ENCODE data around the gene LY9. TPM values are rescaled to one million over a fixed set of nuclear protein-coding genes. Genes with fewer than 3 reads are reported as not detected.
"Not testable (repeated sequence)": the region's sequence is repeated elsewhere in the genome, so short reads cannot be mapped to it uniquely, and the experiment has no call there.

The LY9 gene
- polyA plus RNA-seq, 2 of the 4 experiments (the other 2 are of a cell fraction) = 0.05 to 0.19 TPM

DNA sequence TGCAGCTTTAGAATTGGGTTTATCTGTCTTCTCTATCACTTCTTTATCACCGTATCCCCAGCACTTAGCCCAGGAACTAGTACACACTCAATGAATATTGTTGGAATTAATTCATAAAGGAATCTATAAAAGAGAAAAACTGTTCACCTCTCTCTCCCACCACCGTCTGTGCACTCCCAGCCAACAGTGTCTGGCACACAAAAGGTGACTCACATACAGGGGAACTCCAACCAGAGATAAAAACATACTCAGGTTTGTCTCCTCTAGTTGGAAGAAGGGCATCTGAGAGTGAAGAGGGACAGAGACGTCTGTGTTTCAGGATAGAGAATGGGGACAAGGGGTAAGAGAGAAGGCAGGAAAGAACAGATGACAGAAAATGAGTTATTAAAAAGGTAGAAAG is 79.0 kb downstream of the LY9 start:
- FAIRE-seq = no peak
- peak; percentile 54 to 82; a peak in 4 of 6 replicates for ATAC-seq
- Histone ChIP-seq H3K4me3 (no peak overlapping the region), H3K4me2 (no peak overlapping the region), H3K4me1 (no peaks in the 10 kb centered on the region), H3K9me3 (no peaks in the 10 kb centered on the region), H3K27ac (0 out of 6 replicates have a peak overlapping the region, but pooled peaks of 1 of the 2 experiments have one; percentile 20)
- DNase-seq (ENCODE audit: low read depth in 1 of 2, low spot score in 1 of 2) = peak in 1 of 2 experiments; percentile 17
- no peak for TF ChIP-seq EHF (CRISPR knock-in tag; IDR thresholded peaks at IDR 0.05)
- ChIA-PET POLR2A (no interaction called here), CTCF (interaction anchor here (2.4 kb wide), 1 partner anchor 147 kb away, joined by 5 read pairs; no protein-coding TSS in a partner anchor)
- WGBS (ENCODE audit: missing lambda C conversion rate) = 29% methylated on average over 3 of the region's 3 CpGs

- H3K27ac ChIP-seq; CTCF ChIA-PET; H3K9me3 ChIP-seq; DNase-seq (ENCODE audit: low read depth in 1 of 2, low spot score in 1 of 2); H3K4me3 ChIP-seq; H3K4me1 ChIP-seq; FAIRE-seq; H3K4me2 ChIP-seq; POLR2A ChIA-PET; ATAC-seq: not testable (repeated sequence)
- WGBS (ENCODE audit: missing lambda C conversion rate) = 61% methylated on average over 4 of the region's 4 CpGs
Observed at GRCh38 chr1:160875591-160875990, 79.6 kb downstream of the LY9 start.

GRCh38 chr1:160876311-160876710 is 80.3 kb downstream of the LY9 start:
- FAIRE-seq = no peak
- 79% methylated on average over 5 of the region's 5 CpGs for WGBS (ENCODE audit: missing lambda C conversion rate)
- no peak overlapping the region for H3K27ac ChIP-seq
- H3K4me2 ChIP-seq = no peak overlapping the region
- no peaks in the 10 kb centered on the region for H3K9me3 ChIP-seq
- H3K4me3 ChIP-seq = no peak overlapping the region
- H3K4me1 ChIP-seq = no peaks in the 10 kb centered on the region
- ATAC-seq = no peak
- ChIA-PET POLR2A (no interaction called here), CTCF (no interaction called here)
- DNase-seq (ENCODE audit: low read depth in 1 of 2, low spot score in 1 of 2) = no peak
- no peak for TF ChIP-seq SMC3 (IDR thresholded peaks at IDR 0.05)
- no peak for TF ChIP-seq SREBF2 (IDR thresholded peaks at IDR 0.05)
- no peak for TF ChIP-seq EHMT2 (IDR thresholded peaks at IDR 0.05; ENCODE audit: low read depth)
- TF ChIP-seq CEBPB (IDR thresholded peaks at IDR 0.05) = no peak
- TF ChIP-seq, protein P1, sequence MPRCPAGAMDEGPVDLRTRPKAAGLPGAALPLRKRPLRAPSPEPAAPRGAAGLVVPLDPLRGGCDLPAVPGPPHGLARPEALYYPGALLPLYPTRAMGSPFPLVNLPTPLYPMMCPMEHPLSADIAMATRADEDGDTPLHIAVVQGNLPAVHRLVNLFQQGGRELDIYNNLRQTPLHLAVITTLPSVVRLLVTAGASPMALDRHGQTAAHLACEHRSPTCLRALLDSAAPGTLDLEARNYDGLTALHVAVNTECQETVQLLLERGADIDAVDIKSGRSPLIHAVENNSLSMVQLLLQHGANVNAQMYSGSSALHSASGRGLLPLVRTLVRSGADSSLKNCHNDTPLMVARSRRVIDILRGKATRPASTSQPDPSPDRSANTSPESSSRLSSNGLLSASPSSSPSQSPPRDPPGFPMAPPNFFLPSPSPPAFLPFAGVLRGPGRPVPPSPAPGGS (IDR thresholded peaks at IDR 0.05) = no peak
- no peak for TF ChIP-seq RAD21 (conservative IDR thresholded peaks at IDR 0.05 in 1 of 2, IDR thresholded peaks at IDR 0.05 in 1 of 2)
- TF ChIP-seq GATA3 (IDR thresholded peaks at IDR 0.05; ENCODE audit: borderline replicate concordance) = no peak
- TF ChIP-seq, protein P2, sequence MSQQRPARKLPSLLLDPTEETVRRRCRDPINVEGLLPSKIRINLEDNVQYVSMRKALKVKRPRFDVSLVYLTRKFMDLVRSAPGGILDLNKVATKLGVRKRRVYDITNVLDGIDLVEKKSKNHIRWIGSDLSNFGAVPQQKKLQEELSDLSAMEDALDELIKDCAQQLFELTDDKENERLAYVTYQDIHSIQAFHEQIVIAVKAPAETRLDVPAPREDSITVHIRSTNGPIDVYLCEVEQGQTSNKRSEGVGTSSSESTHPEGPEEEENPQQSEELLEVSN (IDR thresholded peaks at IDR 0.05; ENCODE audit: borderline replicate concordance, low read depth) = no peak
- no peak for TF ChIP-seq MAZ (IDR thresholded peaks at IDR 0.05; ENCODE audit: borderline replicate concordance, low read depth, low read length)
- no peak for TF ChIP-seq MAFK (IDR thresholded peaks at IDR 0.05; ENCODE audit: partially characterized antibody)
- no peak for TF ChIP-seq TP53 (CRISPR knock-in tag; IDR thresholded peaks at IDR 0.05)
- no peak for TF ChIP-seq HEYL (CRISPR knock-in tag; IDR thresholded peaks at IDR 0.05)
- no peak for TF ChIP-seq ESRRA (IDR thresholded peaks at IDR 0.05; ENCODE audit: borderline replicate concordance, low read length)
- no peak for TF ChIP-seq HMGXB4 (CRISPR knock-in tag; IDR thresholded peaks at IDR 0.05; ENCODE audit: borderline replicate concordance)
- no peak for TF ChIP-seq JUN (IDR thresholded peaks at IDR 0.05)
- TF ChIP-seq HDAC2 (IDR thresholded peaks at IDR 0.05) = no peak
- no peak for TF ChIP-seq RCOR1 (IDR thresholded peaks at IDR 0.05; ENCODE audit: low read depth, low read length)
- no peak for TF ChIP-seq TFCP2L1 (CRISPR knock-in tag; IDR thresholded peaks at IDR 0.05)
- TF ChIP-seq EP300 (IDR thresholded peaks at IDR 0.05) = no peak
- TF ChIP-seq ZC3H11A (IDR thresholded peaks at IDR 0.05) = no peak
